ENCODE measurements around the gene PRR15L. TPM values are rescaled to one million over a fixed set of nuclear protein-coding genes. Genes with fewer than 3 reads are reported as not detected.
A peak's percentile ranks its signal among the peaks of the same experiment; 100 is the strongest.

The PRR15L gene
- total and polyA plus RNA-seq, 2 experiments from 2014 or later = 0.57 TPM; not detected in 1

- TF ChIP-seq REST (IDR thresholded peaks at IDR 0.05; ENCODE audit: unreplicated experiment) = no peak
- TF ChIP-seq ZNF331 (CRISPR knock-in tag; IDR thresholded peaks at IDR 0.05; ENCODE audit: low read depth) = no peak
- no peak for TF ChIP-seq ETS1 (IDR thresholded peaks at IDR 0.05)
- TF ChIP-seq ZNF114 (CRISPR knock-in tag; IDR thresholded peaks at IDR 0.05) = no peak
- TF ChIP-seq CTCF (conservative IDR thresholded peaks at IDR 0.05; ENCODE audit: low read depth in 2 of 2) = no peak
- TF ChIP-seq NANOG (IDR thresholded peaks at IDR 0.05; ENCODE audit: borderline replicate concordance) = no peak
- no peak for TF ChIP-seq STAT1 (IDR thresholded peaks at IDR 0.05; ENCODE audit: unreplicated experiment)
Measured at GRCh38 chr17:47942096-47942510, 15.6 kb downstream of the PRR15L start (continued).

- peak; percentile 99 for ATAC-seq
Measured at GRCh38 chr17:47941246-47942095, 16.2 kb downstream of the PRR15L start, which contains the start of gene PNPO. PNPO (plus strand) TSS chr17:47941571; CDS start chr17:47941676, 105 bp downstream.

More at GRCh38 chr17:47941246-47942095, 16.2 kb downstream of the PRR15L start, which contains the start of gene PNPO:
- Mint-ChIP-seq H3K27me3 (ENCODE audit: insufficient read depth, low read depth, poor library complexity) (peaks cover 34% of the 10 kb centered on the region), H3K27ac (no peak within 1 kb of the TSS), H3K9me3 (peaks cover 13% of the 10 kb centered on the region; the same call in 2 of the 3 replicates), H3K36me3 (ENCODE audit: low read depth) (peaks cover 12% of the 10 kb centered on the region; the same call in 2 of the 3 replicates), H3K4me3 (peak within 1 kb of the TSS; percentile 81), H3K4me1 (peaks cover 10% of the 10 kb centered on the region)
- Histone ChIP-seq H3K79me2 (replicated peaks; ENCODE audit: insufficient read depth) (no peaks in the 10 kb centered on the region), H3K4me1 (ENCODE audit: insufficient read depth) (peaks cover 9% of the 10 kb centered on the region; the same call in 1 of the 2 replicates), H3K9me2 (ENCODE audit: insufficient read depth) (peaks cover 4% of the 10 kb centered on the region; the same call in 1 of the 2 replicates), H3K4me2 (peak within 1 kb of the TSS; percentile 93), H3K27ac (ENCODE audit: low read depth) (no peak within 1 kb of the TSS), H3F3A (replicated peaks; ENCODE audit: low read depth) (no peaks in the 10 kb centered on the region), H3K27me3 (ENCODE audit: insufficient read depth) (peaks cover 18% of the 10 kb centered on the region), H3K36me3 (ENCODE audit: insufficient read depth) (no peaks in the 10 kb centered on the region), H2AFZ (peak within 1 kb of the TSS; percentile 63), H3K4me3 (peak within 1 kb of the TSS; percentile 56), H4K20me1 (replicated peaks; ENCODE audit: insufficient read depth) (no peaks in the 10 kb centered on the region)
- TF ChIP-seq NANOG (IDR thresholded peaks at IDR 0.05; ENCODE audit: borderline replicate concordance) = no peak
- TF ChIP-seq EZH2 (IDR thresholded peaks at IDR 0.05; ENCODE audit: low read depth, unreplicated experiment) = no peak
- 0 out of 2 replicates have a peak, but pooled peaks have one; percentile 6 for TF ChIP-seq CREB1 (CRISPR knock-in tag; IDR thresholded peaks at IDR 0.05; ENCODE audit: low read depth)
- no peak for TF ChIP-seq STAT1 (IDR thresholded peaks at IDR 0.05; ENCODE audit: unreplicated experiment)
- TF ChIP-seq POLR2AphosphoS5 (IDR thresholded peaks at IDR 0.05; ENCODE audit: low read depth) = peak; percentile 62
- peak; percentile 98 for DNase-seq (ENCODE audit: low spot score)
